ENCODE measurements around the gene LRRC28. TPM values are rescaled to one million over a fixed set of nuclear protein-coding genes. Genes with fewer than 3 reads are reported as not detected.

LRRC28 gene
- total and polyA plus RNA-seq, 9 of the 15 experiments (the other 6 are each of a cell fraction or from before 2014, with no cell fraction given), result 5.5 to 17.4 (median 7.9) TPM

- TF ChIP-seq RCOR1 (IDR thresholded peaks at IDR 0.05; ENCODE audit: borderline replicate concordance in 1 of 2, low read depth in 2 of 2, low read length in 2 of 2), result peak in 1 of 2 experiments; percentile 72; a peak in 2 of 4 replicates
- no peak for TF ChIP-seq RBBP5 (IDR thresholded peaks at IDR 0.05; ENCODE audit: borderline replicate concordance, insufficient read depth, low read length, poor library complexity, severe bottlenecking)
- peak; percentile 71 for TF ChIP-seq HES1 (IDR thresholded peaks at IDR 0.05; ENCODE audit: low read depth)
- peak; percentile 65 for TF ChIP-seq FOSL1 (tag; conservative IDR thresholded peaks at IDR 0.05)
- TF ChIP-seq SMC3 (conservative IDR thresholded peaks at IDR 0.05; ENCODE audit: insufficient read depth, low read depth, low read length), result no peak
- peak; percentile 19; the same call in 1 of the 2 replicates for TF ChIP-seq ESRRA (IDR thresholded peaks at IDR 0.05; ENCODE audit: borderline replicate concordance, low read depth)
- no peak for TF ChIP-seq ZC3H4 (CRISPR knock-in tag; IDR thresholded peaks at IDR 0.05; ENCODE audit: borderline replicate concordance)
- TF ChIP-seq MEIS2 (IDR thresholded peaks at IDR 0.05; ENCODE audit: partially characterized antibody), result peak; percentile 23
- peak; percentile 58 for TF ChIP-seq TAL1 (IDR thresholded peaks at IDR 0.05)
- no peak for TF ChIP-seq VEZF1 (CRISPR knock-in tag; IDR thresholded peaks at IDR 0.05)
- TF ChIP-seq ZNF212 (CRISPR knock-in tag; IDR thresholded peaks at IDR 0.05), result no peak
Measured at GRCh38 chr15:99310745-99311144, 59.5 kb downstream of the LRRC28 start (continued).

Data from K562 (cell line).